NCI-H82 (cell line): ENCODE results near the gene ADARB2.

Experiments
- DNase-seq: peaks from one replicate; lab custom pipeline; 2025; lab: John Stamatoyannopoulos, UW

Gene ADARB2

GRCh38 chr10:1569208-1569607 lies 168.1 kb downstream of the ADARB2 start:
- no peak for DNase-seq

DNA sequence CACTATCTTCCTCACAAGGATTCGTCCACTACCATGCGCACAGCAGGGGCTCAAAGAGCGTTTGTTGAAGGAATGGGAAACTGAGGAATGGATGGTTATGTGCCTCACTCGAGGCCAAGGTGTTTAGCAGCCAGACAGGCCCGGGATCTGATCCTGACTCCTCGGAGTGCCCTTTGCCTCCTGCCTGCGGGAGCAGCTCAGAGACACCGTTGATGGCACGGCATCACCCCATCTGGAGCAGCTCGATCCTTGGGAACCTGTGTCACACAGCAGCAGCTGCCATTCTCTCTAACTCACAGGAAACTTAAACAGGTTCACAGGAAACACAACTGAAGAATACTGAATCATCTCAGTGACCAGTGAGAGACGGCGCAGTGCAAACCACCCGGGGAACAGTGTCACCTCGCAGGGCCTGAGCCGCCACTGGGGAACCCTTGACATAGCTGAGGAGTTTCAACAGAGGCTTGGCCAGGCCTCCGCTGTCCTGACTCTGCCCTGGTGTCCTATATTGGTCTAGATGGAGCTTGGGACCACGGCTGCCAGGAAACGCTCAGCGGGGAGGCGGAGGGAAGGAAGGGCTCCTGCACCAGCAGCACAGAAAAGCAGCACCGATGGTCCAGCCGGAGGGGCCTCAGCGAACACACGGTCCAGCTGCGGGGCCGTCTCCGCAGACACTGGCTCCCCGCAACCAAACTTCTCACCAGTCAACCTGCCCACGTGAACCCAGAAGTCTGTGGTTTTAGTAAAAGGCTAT lies 169.4 kb downstream of the ADARB2 start:
- DNase-seq = no peak

DNA sequence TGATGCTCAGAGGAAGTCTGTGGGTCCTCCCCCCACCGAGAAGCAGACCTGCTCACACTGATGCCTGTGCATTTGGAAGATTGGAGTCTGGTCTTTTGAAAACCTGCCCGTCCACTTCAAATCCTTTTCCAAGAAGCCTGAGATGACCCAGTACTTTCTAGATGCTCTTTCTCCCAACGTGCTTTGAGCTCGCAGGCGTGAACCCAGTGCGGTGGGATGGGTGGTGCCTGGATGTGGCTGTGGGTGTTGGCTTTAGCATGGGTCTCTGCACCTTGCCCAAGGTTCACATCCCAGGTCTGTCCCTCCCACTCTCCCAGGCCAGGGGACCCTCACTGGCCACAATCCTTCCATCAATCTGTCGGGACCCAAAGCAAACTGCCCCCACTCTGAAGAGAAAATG lies 170.2 kb downstream of the ADARB2 start:
- DNase-seq = no peak

DNA sequence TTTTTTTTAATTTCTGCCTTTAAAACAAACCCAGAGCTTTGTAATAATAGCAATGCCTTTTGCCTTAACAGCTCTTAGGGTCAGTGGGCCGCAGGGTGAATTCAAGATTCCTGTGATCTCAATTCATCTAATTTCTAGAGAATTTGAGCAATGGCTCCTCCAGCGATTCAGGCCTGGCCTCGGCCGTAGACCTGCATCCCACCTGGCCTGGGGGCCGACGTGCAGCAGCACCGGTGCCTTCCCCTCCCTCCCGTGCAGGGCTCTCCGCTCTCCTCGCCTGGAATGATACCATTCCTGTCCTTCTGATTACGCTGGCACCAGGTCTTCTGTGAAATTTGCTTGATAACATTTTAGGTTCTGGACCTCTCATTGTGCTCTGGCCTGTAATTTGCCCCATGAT lies 172.5 kb downstream of the ADARB2 start:
- no peak for DNase-seq

DNA sequence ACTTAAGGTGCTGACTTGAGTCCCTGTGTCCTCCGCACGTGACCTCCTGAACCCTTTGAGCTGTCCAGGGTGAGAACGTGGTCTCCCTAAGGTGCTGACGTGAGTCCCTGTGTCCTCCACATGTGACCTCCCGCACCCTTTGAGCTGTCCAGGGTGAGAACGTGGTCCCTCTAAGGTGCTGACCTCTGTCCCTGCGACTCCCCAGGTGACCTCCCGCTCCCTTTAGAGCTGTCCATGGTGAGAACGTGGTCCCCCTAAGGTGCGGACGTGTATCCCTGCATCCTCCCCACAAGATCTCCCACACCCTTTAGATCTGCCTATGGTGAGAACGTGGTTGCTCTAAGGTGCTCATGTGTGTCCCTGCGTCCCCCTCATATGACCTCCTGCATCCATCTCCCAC lies 174.3 kb downstream of the ADARB2 start:
- no peak for DNase-seq

DNA sequence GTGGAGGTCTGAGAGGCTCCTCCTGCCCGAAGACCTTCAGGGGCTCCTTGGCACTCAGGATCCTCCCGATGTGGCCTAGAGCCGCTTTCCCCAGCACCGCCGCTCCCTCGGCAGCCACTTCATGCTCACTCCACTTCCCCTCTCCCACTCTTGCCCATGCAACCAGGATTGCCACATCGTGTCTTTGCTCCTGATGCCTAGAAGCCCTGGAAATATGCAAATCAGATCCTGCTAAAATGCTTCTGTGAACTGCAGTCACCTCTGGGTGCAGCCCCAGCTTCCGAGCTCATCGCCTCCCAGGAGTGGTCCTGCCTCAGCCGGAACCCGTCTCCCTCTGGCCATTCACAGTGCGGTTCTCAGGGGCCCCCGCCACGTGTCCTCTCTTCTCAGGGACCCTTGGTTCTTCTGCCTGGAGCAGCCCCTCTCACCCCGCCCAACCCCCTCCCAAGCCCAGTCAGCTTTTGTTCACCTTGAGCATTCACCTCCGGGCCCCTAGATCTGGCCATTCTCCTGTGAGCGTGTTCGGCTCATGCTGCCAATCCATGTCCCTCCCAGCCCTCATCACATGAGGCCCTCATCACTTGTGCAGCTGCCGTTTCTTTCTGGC lies 175.5 kb downstream of the ADARB2 start:
- DNase-seq = no peak

- DNase-seq = no peak
Observed at GRCh38 chr10:1560535-1561192, 176.7 kb downstream of the ADARB2 start.

DNA sequence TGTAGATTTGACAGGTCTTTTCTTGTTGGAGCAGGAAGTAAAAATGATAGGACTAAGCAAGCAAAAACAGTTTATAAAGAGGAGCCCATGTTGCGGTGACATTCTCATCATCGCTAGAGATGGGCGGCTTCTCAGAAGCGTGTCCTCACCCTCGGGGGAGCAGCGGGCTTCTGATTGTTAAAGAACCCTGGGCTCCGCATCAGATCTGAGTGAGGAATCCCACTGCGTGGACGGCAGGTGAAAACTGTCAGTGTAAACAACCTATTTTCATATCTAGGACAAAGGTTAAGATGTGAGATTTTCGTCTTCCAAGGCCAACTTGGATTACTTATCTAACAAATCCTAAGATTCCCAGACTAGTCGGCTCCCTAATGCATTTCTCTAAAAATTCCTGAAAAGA lies 177.6 kb downstream of the ADARB2 start:
- no peak for DNase-seq

DNA sequence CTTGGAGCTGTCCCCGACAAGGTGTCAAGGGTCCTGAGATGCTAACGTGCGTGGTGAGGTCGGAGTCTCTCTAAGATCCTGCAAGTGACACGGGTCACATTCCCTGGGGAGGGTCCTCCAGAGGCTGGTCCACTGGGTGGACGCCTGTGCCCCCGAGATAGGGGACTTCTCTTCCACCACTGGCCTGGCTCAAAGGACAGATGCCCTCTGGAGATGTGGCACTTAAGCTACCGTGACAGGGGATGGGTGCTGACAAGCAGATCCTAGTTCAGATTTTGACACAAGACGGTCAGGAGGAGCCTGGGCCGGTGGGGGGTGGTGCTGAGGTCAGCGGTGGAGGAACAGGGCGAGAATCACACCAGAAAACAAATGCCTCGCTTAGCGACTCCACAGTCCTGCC lies 178.0 kb downstream of the ADARB2 start:
- no peak for DNase-seq

DNA sequence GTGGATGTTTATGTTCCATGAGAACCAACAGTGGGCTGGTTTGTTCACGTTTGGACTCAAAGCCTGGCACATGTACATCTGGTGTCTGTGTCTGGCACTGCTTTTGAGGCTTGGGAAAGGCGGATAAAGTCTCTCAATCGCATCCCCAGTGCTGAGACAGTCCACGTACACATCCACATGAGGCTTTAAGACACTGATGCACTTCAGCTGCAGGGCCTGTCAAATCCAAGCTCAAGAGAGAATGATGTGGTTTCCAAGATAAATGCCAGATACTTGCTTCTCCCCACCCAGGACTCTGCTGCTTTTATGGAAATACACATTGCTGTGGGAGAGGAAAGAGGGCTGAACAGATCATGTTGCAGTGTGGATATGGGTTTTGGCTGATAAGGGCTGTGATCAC lies 178.4 kb downstream of the ADARB2 start:
- DNase-seq = no peak

DNA sequence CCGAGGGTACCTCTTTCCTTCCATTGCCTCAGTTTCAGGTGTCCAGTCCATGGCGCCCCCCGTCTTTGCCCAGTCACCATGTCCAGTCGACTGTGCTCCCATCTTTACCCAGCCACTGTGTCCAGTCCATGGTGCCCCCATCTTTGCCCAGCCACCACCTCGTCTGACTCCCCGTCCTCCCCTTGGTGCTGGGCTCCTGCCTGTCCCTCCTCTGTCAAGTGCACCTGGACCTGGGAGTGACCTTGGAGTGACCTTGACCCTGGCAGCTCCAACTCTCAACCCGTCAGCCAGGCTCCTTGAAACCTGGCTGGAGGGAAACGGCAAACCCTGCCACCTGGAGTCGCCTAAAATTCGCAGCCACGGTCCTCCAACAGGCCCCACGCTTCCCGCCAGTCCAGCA lies 180.2 kb downstream of the ADARB2 start:
- no peak for DNase-seq

DNA sequence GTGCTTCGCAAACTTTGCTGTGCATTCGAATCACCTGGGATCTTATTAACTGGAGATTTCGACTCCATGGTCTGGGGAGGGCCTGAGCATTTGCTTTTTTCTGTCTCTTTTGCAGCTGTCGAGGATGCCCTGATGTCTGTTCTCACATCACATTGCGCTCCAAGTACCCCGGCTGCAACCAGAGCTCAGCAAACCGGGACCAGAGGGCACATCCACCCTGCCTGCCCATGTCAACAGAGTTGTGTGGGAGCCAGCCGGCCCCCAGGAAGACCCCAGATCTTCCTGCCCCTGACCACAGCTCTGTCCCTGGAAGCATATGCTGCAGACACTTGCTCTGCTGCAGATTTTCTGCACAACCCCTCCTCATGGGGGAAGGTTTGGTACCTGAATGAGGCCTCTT lies 180.8 kb downstream of the ADARB2 start:
- no peak for DNase-seq

DNA sequence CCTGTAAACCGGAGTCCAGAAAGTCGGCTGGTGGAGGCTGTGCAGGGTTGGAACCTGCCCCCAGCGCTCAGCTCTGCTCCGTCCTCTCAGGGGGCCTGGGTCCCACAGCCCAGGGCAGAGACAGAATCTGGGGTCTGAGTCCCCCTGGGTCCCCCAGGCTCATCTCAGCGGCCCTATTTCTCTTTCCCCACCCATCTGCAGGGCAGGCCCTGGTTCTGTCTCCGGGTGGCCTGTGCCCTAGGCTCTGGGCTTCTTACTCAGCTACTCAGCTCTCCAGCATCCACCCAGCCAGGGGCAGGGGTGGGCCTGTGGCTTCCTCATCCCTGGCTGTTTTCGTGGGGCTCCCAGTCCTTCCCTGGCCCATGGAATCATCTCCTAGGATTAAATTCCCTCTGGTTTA lies 183.4 kb downstream of the ADARB2 start:
- DNase-seq = no peak

- DNase-seq = no peak
Observed at GRCh38 chr10:1552881-1553670, 184.2 kb downstream of the ADARB2 start.

DNA sequence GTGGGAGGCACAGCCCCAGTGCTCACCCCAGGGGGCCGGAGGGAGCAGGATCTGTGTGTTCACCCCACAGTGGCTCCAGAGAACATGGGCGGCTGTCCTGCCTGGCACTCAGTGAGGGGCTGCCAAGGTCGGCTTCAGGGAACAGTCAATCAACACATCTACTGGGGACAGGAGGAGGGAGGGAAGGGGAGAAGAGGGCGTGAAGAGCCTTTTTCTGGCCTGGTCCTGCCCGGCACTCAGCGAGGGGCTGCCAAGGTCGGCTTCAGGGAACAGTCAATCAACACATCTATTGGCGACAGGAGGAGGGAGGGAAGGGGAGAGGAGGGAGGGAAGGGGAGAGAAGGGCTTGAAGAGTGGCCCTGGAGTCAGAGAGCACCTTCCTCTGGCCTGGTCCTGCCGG lies 184.9 kb downstream of the ADARB2 start:
- DNase-seq = no peak

- no peak for DNase-seq
Observed at GRCh38 chr10:1551636-1552338, 185.5 kb downstream of the ADARB2 start.

DNA sequence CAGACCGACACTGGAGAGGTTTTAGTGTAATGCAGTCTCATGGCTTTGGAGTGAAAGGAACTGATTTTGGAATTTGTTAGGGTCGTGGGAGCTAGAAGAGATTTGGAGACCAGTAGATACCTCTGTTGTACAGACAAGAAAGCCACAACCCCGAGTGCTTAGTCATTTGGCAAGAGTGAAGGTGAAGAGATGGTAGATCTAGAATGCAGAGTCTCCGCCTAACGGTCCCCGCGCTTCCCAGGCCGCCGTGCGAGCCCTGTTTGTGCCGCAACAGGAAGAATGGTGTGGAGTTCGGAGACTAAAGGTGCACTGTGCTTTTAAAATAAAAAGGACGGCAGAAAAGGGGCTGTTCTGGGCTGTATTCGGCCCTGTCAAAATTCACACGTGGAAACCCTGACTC lies 186.7 kb downstream of the ADARB2 start:
- DNase-seq = no peak

- DNase-seq = no peak
Observed at GRCh38 chr10:1550291-1550595, 187.1 kb downstream of the ADARB2 start.

DNA sequence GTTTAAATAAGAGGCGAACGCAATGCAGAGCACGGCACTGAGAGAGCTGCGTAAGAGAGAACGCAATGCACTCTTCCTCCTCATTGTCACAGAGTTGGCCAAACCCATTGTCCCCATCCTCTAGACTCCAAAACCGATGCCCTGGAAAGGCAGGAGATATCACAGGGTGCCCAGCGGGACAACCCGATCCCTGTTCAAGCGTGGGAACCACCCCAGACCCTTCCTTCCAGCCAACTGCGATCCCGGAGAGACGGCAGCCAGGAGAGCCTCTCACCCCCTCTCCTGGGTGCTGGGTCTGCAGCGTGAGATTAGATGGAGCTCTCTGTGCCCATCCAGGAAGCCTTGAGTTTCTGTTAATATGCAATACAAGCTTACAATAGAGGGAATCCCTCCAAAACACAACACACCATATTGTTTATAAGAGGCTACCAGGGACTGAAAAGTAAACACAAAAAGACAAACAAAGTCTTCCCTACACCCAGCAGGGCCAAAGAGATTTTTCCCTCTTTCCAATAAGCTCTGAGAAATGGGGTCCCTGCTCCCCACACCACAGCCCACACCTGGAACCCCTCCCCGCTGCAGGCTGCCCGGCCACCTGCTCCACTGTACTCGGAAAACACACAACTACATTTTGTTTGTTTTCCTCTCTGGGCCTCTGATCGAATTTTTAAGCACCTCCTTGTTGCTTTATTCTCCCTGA lies 187.6 kb downstream of the ADARB2 start:
- DNase-seq = no peak

DNA sequence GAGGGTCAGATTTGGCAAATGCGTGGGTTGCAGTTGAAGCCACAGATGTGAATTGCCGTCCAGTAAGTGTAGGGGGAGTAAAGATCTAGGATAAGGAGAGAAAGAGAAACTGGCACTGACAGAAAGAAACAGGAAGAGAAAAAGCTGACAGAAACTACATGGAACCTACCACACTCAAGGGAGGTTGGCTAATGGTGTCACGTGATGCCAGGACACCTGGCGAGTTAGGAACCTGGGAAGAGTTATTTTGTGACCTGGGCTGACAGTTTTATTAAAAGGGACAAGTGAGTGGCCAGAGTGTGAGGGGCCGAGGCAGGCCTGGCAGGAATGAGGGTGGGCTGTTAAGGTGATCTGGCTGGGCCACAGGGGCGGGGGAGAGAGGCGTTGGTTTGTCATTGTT lies 188.7 kb downstream of the ADARB2 start:
- no peak for DNase-seq

DNA sequence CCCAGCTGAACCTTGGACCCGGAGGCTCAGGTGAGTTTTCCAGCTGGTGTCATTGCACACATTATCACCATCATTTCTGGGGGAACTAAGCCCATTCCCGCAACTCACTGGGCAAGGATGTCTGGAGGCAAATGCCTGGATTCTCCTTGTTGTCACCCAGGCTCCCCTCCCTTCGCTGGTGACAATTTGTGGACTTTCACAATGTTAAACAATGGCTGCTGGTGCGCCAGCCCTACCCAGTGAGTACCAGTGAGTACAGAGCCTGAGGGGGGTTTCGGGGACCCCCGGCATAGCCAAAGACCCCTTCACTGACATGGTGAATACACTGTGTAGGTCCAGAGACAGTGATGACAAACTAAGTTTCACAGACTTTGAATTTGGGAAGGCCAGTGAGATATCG lies 189.2 kb downstream of the ADARB2 start:
- DNase-seq = no peak
